ENCODE results near the gene ZSCAN23.

Gene ZSCAN23

DNA sequence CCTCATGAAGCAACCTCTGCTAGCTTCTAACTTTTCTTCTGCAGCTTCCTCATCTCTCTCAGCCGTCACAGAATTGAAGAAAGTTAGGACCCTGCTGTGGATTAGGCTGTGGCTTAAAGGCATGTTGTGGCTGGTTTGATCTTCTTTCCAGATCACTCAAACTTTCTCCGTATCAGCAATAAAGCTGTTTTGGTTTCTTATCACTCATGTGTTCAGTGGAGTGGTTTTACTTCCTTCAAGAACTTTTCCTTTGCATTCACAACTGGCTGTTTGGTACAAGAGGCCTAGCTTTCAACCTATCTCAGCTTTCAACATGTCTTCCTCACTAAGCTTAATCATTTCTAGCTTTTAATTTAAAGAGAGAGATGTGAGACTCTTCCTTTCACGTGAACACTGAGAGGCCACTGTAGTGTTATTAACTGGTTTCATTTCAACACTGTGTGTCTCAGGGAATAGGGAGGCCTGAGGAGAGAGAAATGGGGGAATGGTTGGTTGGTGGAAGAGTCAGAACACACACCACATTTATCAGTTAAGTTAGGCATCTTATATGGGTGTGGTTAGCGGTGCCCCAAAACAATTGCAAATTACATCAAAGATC is 17.2 kb downstream of the ZSCAN23 start:
- Histone ChIP-seq H3K27ac (no peak overlapping the region), H3K36me3 (no peaks in the 10 kb centered on the region; the same call in 1 of the 2 replicates), H3K4me3 (ENCODE audit: low read depth, low read length) (no peak overlapping the region), H3K9me3 (ENCODE audit: severe bottlenecking) (peaks cover 9% of the 10 kb centered on the region), H3K27me3 (ENCODE audit: insufficient read depth, low read depth, severe bottlenecking) (no peaks in the 10 kb centered on the region)
- no peak for TF ChIP-seq CTCF (IDR thresholded peaks at IDR 0.05; ENCODE audit: low read depth, low read length)
- DNase-seq = no peak

DNA sequence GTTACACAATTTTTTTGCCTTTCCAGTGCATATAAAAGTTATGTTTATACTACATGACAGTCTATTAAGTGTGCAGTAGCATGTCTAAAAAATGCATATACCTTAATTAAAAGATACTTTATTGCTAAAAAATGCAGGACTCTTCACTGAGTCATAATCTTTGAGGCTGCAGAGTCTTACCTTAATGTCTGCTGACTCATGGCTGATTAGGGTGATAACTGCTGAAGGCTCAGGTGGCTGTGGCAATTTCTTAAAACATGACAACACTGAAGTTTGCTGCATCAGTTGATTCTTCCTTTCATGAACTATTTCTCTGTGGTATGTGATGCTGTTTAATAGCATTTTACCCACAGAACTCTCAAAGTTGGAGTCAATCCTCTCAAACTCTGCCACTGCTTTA is 19.1 kb downstream of the ZSCAN23 start:
- H3K27ac ChIP-seq = no peak overlapping the region
- DNase-seq = no peak
- no peaks in the 10 kb centered on the region; the same call in 1 of the 2 replicates for H3K36me3 ChIP-seq
- peaks cover 9% of the 10 kb centered on the region for H3K9me3 ChIP-seq (ENCODE audit: severe bottlenecking)
- TF ChIP-seq CTCF (IDR thresholded peaks at IDR 0.05; ENCODE audit: low read depth, low read length) = no peak
- no peaks in the 10 kb centered on the region for H3K27me3 ChIP-seq (ENCODE audit: insufficient read depth, low read depth, severe bottlenecking)
- H3K4me3 ChIP-seq (ENCODE audit: low read depth, low read length) = no peak overlapping the region

DNA sequence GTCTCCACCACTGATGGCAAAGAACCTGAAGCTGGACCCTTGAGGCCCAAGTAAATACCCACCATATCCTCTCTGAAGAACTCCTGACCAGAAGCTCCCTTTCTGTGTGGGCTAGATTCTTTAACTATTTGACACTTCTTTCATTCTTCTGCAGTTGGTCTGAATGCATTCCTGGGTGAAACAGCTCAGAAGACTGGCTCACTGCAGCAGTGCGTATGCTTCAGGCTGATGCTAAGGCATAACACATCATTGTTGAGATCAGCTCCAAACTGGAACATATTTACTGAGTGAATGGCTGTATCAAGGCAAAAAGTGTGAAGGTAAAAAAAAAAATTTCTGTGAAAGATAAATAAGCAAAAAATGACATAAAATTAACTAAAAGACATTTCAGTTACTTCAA is 19.7 kb downstream of the ZSCAN23 start:
- no peaks in the 10 kb centered on the region; the same call in 1 of the 2 replicates for H3K36me3 ChIP-seq
- H3K27ac ChIP-seq = no peak overlapping the region
- no peak for DNase-seq
- peaks cover 9% of the 10 kb centered on the region for H3K9me3 ChIP-seq (ENCODE audit: severe bottlenecking)
- H3K4me3 ChIP-seq (ENCODE audit: low read depth, low read length) = no peak overlapping the region
- no peaks in the 10 kb centered on the region for H3K27me3 ChIP-seq (ENCODE audit: insufficient read depth, low read depth, severe bottlenecking)
- TF ChIP-seq CTCF (IDR thresholded peaks at IDR 0.05; ENCODE audit: low read depth, low read length) = no peak

DNA sequence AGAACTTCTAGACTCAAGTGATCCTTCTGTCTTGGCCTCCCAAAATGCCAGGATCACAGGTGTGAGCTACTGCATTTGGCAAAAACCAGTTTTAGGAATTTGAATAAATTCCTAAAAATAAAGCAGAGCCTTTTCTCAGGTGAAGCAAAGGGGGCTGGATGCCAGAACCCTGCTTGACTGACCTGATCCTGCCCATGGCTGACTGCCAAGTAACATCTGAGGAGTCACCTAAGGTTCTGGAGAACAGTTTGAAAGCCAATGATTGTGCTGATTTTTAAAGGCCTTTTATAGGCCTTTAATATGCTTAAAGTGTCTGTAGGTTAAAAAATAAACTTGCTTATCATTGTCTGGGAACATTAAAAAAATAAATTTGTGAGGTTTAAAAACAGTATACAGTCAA is 29.6 kb downstream of the ZSCAN23 start:
- Histone ChIP-seq H3K27ac (no peak overlapping the region), H3K27me3 (ENCODE audit: insufficient read depth, low read depth, severe bottlenecking) (no peaks in the 10 kb centered on the region), H3K9me3 (ENCODE audit: severe bottlenecking) (no peaks in the 10 kb centered on the region), H3K36me3 (no peaks in the 10 kb centered on the region), H3K4me3 (ENCODE audit: low read depth, low read length) (no peak overlapping the region)
- no peak for TF ChIP-seq CTCF (IDR thresholded peaks at IDR 0.05; ENCODE audit: low read depth, low read length)
- DNase-seq = no peak

- H3K27me3 ChIP-seq (ENCODE audit: insufficient read depth, low read depth, severe bottlenecking) = no peaks in the 10 kb centered on the region
- TF ChIP-seq CTCF (IDR thresholded peaks at IDR 0.05; ENCODE audit: low read depth, low read length) = no peak
- no peaks in the 10 kb centered on the region for H3K9me3 ChIP-seq (ENCODE audit: severe bottlenecking)
These were observed 32.5 kb downstream of the ZSCAN23 start for GRCh38 chr6:28410767-28411166.

More at GRCh38 chr6:28410767-28411166, 32.5 kb downstream of the ZSCAN23 start:
- no peak overlapping the region for H3K4me3 ChIP-seq (ENCODE audit: low read depth, low read length)
- H3K27ac ChIP-seq = no peak overlapping the region
- no peak for DNase-seq
- no peaks in the 10 kb centered on the region for H3K36me3 ChIP-seq

Data from WERI-Rb-1 (cell line).